Measurements from ENCODE around the gene CCDC88C.

The CCDC88C gene

GRCh38 chr14:91396959-91397815 lies 20.4 kb downstream of the CCDC88C start:
- peak in 4 of 5 donors; percentile 49 to 72 (median 56) for DNase-seq

- no peak for DNase-seq
Observed at GRCh38 chr14:91396013-91396660, 21.5 kb downstream of the CCDC88C start.

GRCh38 chr14:91395466-91395865 lies 22.2 kb downstream of the CCDC88C start:
- no peak for DNase-seq

GRCh38 chr14:91394105-91395081 lies 23.2 kb downstream of the CCDC88C start:
- DNase-seq: no peak

GRCh38 chr14:91392623-91393303 lies 24.9 kb downstream of the CCDC88C start:
- DNase-seq: no peak

- no peak for DNase-seq
Observed at GRCh38 chr14:91390165-91390778, 27.3 kb downstream of the CCDC88C start.

- no peak for DNase-seq
Observed at GRCh38 chr14:91389150-91389549, 28.5 kb downstream of the CCDC88C start.

- peak in 1 of 5 donors; percentile 78 for DNase-seq
Observed at GRCh38 chr14:91388551-91388975, 29.1 kb downstream of the CCDC88C start.

- DNase-seq: no peak
Observed at GRCh38 chr14:91387951-91388381, 29.7 kb downstream of the CCDC88C start.

GRCh38 chr14:91387169-91387835 lies 30.3 kb downstream of the CCDC88C start:
- DNase-seq: no peak

GRCh38 chr14:91385697-91386096 lies 31.9 kb downstream of the CCDC88C start:
- no peak for DNase-seq

- DNase-seq: no peak
Observed at GRCh38 chr14:91385224-91385623, 32.4 kb downstream of the CCDC88C start.

- DNase-seq: no peak
Observed at GRCh38 chr14:91383439-91383838, 34.2 kb downstream of the CCDC88C start.

GRCh38 chr14:91381801-91382670 lies 35.6 kb downstream of the CCDC88C start:
- no peak for DNase-seq

GRCh38 chr14:91380610-91381371 lies 36.8 kb downstream of the CCDC88C start:
- no peak for DNase-seq

- no peak for DNase-seq
Observed at GRCh38 chr14:91380123-91380522, 37.5 kb downstream of the CCDC88C start.

GRCh38 chr14:91379579-91379932 lies 38.1 kb downstream of the CCDC88C start:
- DNase-seq: no peak

GRCh38 chr14:91378930-91379578 lies 38.6 kb downstream of the CCDC88C start:
- no peak for DNase-seq
